Thymus (tissue), 14 donors: ENCODE data around the gene R3HDM4. TPM values are rescaled to one million over a fixed set of nuclear protein-coding genes. Genes with fewer than 3 reads are reported as not detected.
"Not testable (repeated sequence)": the region's sequence is repeated elsewhere in the genome, so short reads cannot be mapped to it uniquely, and the experiment has no call there.

Experiments used
- DNase-seq, 9 donors: peaks; one replicate each; pipeline ENCODE4 v3.0.0-alpha.2; 2013; ENCODE audit warnings: low spot score in 9 of 9, low read depth in 6 of 9, missing footprints in 1 of 9
- H3K27ac ChIP-seq, 2 donors: one replicate each; pipeline ENCODE4 v1.5.1; 2013; ENCODE audit warnings: control low read depth in 1 of 2, low read depth in 1 of 2, low read length in 1 of 2, mild to moderate bottlenecking in 1 of 2, moderate library complexity in 1 of 2
- H3K27me3 ChIP-seq, 2 donors: one replicate each; pipeline ENCODE4 v1.5.1; 2013; ENCODE audit warnings: low read length in 1 of 2; ENCODE audit not compliant: control insufficient read depth in 2 of 2, insufficient read depth in 1 of 2
- H3K36me3 ChIP-seq, 2 donors: one replicate each; pipeline ENCODE4 v1.5.1; 2013; ENCODE audit warnings: low read length in 1 of 2, mild to moderate bottlenecking in 1 of 2, moderate library complexity in 1 of 2; ENCODE audit not compliant: control insufficient read depth in 2 of 2, insufficient read depth in 2 of 2
- H3K4me1 ChIP-seq, 2 donors: one replicate each; pipeline ENCODE4 v1.5.1; 2013; ENCODE audit warnings: low read length in 2 of 2; ENCODE audit not compliant: control insufficient read depth in 2 of 2, insufficient read depth in 2 of 2
- H3K4me3 ChIP-seq, 2 donors: one replicate each; pipeline ENCODE4 v1.5.1; 2013; ENCODE audit warnings: low read length in 2 of 2, control low read depth in 1 of 2, mild to moderate bottlenecking in 1 of 2
- H3K9me3 ChIP-seq, 2 donors: one replicate each; pipeline ENCODE4 v1.5.1; 2013; ENCODE audit warnings: low read length in 1 of 2, mild to moderate bottlenecking in 1 of 2; ENCODE audit not compliant: control insufficient read depth in 2 of 2, insufficient read depth in 1 of 2
- WGBS: extraction: QIAGEN DNeasy Blood & Tissue Kit; methylation state at CpG from one replicate; pipeline ENCODE4 v1.1.7; 2013; 5-methylcytosine and 5-hydroxymethylcytosine counted together
- long read RNA-seq, 10 donors: transcript quantifications; one replicate each; lab custom pipeline, GENCODE V29; 2026
- polyA plus RNA-seq: library from polyadenylated mRNA; stranded (reverse); fragments of 200-250 nt; gene quantifications from one replicate; pipeline ENCODE4 v1.2.3, GENCODE V29; 2013
- total RNA-seq: library from RNA; stranded (reverse); fragments of 120-200 nt; gene quantifications from one replicate; pipeline ENCODE4 v1.2.4, GENCODE V29; 2013
- donor health status: healthy.

The R3HDM4 gene
- total RNA-seq: 25.7 TPM
- polyA plus RNA-seq: 102 TPM
- long read RNA-seq, donor 1: 0 reads
- long read RNA-seq, donor 2, transcript R3HDM4-201 (8 exons, 1,815 nt): major isoform, 27 of 27 reads
- long read RNA-seq, donor 2, partial matches to known transcripts: 0 of 27 reads
- long read RNA-seq, donor 2, other reads (novel, unspliced or antisense): 0 of 27 reads
- long read RNA-seq, donor 3, transcript R3HDM4-201 (8 exons, 1,815 nt): major isoform, 25 of 31 reads
- long read RNA-seq, donor 3, partial matches to known transcripts: 5 of 31 reads
- long read RNA-seq, donor 3, other reads (novel, unspliced or antisense): 0 of 31 reads
- long read RNA-seq, donor 4, transcript R3HDM4-201 (8 exons, 1,815 nt): major isoform, 6 of 8 reads
- long read RNA-seq, donor 4, partial matches to known transcripts: 0 of 8 reads
- long read RNA-seq, donor 4, other reads (novel, unspliced or antisense): 0 of 8 reads
- long read RNA-seq, donor 5, transcript R3HDM4-201 (8 exons, 1,815 nt): major isoform, 19 of 19 reads
- long read RNA-seq, donor 5, partial matches to known transcripts: 0 of 19 reads
- long read RNA-seq, donor 5, other reads (novel, unspliced or antisense): 0 of 19 reads
- long read RNA-seq, donor 6, transcript R3HDM4-201 (8 exons, 1,815 nt): major isoform, 15 of 23 reads
- long read RNA-seq, donor 6, partial matches to known transcripts: 0 of 23 reads
- long read RNA-seq, donor 6, other reads (novel, unspliced or antisense): 8 of 23 reads
- long read RNA-seq, donor 7, transcript R3HDM4-201 (8 exons, 1,815 nt): major isoform, 8 of 15 reads
- long read RNA-seq, donor 7, partial matches to known transcripts: 6 of 15 reads
- long read RNA-seq, donor 7, other reads (novel, unspliced or antisense): 0 of 15 reads
- long read RNA-seq, donor 8, transcript R3HDM4-201 (8 exons, 1,815 nt): major isoform, 6 of 6 reads
- long read RNA-seq, donor 8, partial matches to known transcripts: 0 of 6 reads
- long read RNA-seq, donor 8, other reads (novel, unspliced or antisense): 0 of 6 reads
- long read RNA-seq, donor 9, transcript R3HDM4-201 (8 exons, 1,815 nt): major isoform, 11 of 11 reads
- long read RNA-seq, donor 9, partial matches to known transcripts: 0 of 11 reads
- long read RNA-seq, donor 9, other reads (novel, unspliced or antisense): 0 of 11 reads
- long read RNA-seq, donor 10, transcript R3HDM4-201 (8 exons, 1,815 nt): major isoform, 10 of 10 reads
- long read RNA-seq, donor 10, partial matches to known transcripts: 0 of 10 reads
- long read RNA-seq, donor 10, other reads (novel, unspliced or antisense): 0 of 10 reads

GRCh38 chr19:913080-913748 is at the start of gene R3HDM4:
TSS of gene R3HDM4 (minus strand) at chr19:913219. CDS start at chr19:913157, 62 bp downstream.
- peak in 3 of 9 donors; percentile 69 to 85 (median 74) for DNase-seq
- 1% methylated on average over 76 of the region's 76 CpGs for WGBS
- H3K27ac ChIP-seq: peak within 1 kb of the TSS; percentile 80 to 83

DNA sequence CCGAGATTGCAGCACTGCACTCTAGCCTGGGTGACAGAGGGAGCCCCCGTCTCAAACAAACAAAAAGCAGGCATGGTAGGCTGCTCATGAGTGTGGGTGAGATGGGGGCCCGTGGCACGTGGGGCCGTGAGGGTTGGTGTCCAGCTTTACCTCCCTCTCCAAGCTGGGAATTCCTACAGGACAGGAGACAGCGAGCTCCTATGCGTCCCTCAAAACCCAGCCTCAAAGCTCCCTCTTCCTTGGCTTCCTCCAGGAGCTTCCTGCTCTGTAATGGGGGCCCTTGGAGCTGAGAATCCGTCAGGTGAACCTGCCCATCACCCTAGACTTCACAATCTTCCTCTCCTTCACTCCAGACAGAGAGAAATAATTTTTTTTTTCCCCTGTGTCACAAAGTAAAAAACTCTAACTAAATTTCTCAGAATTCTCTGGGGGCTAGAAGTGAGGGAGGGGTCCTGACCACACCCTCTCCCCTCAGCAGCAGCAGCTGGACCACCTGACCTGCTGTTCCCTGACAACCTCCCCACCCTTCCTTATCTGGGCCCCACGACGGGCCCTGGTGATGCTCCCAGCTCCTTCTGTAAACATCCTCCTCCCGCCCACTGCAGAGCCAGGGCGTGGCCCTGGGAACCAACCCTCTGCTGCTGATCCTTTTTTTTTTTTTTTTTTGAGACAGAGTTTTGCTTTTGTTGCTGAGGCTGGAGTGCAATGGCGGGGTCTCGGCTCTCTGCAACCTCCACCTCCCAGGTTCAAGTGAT is 49.0 kb upstream of the R3HDM4 start:
- WGBS: 92% methylated on average over 14 of the region's 14 CpGs
- H3K4me3 ChIP-seq: no peak overlapping the region
- no peak overlapping the region for H3K27ac ChIP-seq
- peaks cover 0 to 12% of the 10 kb centered on the region in 2 donors for H3K9me3 ChIP-seq
- H3K36me3 ChIP-seq: peaks cover 35 to 36% of the 10 kb centered on the region in 2 donors
- H3K4me1 ChIP-seq: peaks cover 0 to 6% of the 10 kb centered on the region in 2 donors
- no peak for DNase-seq
- no peaks in the 10 kb centered on the region for H3K27me3 ChIP-seq

More at GRCh38 chr19:913080-913748, at the start of gene R3HDM4:
- Histone ChIP-seq H3K27me3 (peaks cover 24 to 42% of the 10 kb centered on the region in 2 donors), H3K9me3 (peaks cover 0 to 14% of the 10 kb centered on the region in 2 donors), H3K4me3 (peak within 1 kb of the TSS; percentile 75 to 85), H3K4me1 (peaks cover 33 to 42% of the 10 kb centered on the region in 2 donors), H3K36me3 (no peaks in the 10 kb centered on the region)

GRCh38 chr19:960601-960938 is 47.6 kb upstream of the R3HDM4 start:
- H3K27ac ChIP-seq: no peak overlapping the region
- peaks cover 0 to 7% of the 10 kb centered on the region in 2 donors for H3K9me3 ChIP-seq
- H3K4me1 ChIP-seq: peaks cover 0 to 6% of the 10 kb centered on the region in 2 donors
- H3K36me3 ChIP-seq: peaks cover 26 to 28% of the 10 kb centered on the region in 2 donors
- no peak for DNase-seq
- H3K27me3 ChIP-seq: no peaks in the 10 kb centered on the region
- WGBS: 89% methylated on average over 8 of the region's 8 CpGs
- H3K4me3 ChIP-seq: no peak overlapping the region

GRCh38 chr19:960020-960419 is 47.0 kb upstream of the R3HDM4 start:
- WGBS: 80% methylated on average over 12 of the region's 12 CpGs
- H3K27me3 ChIP-seq: no peaks in the 10 kb centered on the region
- no peak for DNase-seq
- peaks cover 21 to 23% of the 10 kb centered on the region in 2 donors for H3K36me3 ChIP-seq
- H3K27ac ChIP-seq: no peak overlapping the region
- peaks cover 0 to 7% of the 10 kb centered on the region in 2 donors for H3K9me3 ChIP-seq
- H3K4me1 ChIP-seq: peaks cover 0 to 6% of the 10 kb centered on the region in 2 donors
- no peak overlapping the region for H3K4me3 ChIP-seq

DNA sequence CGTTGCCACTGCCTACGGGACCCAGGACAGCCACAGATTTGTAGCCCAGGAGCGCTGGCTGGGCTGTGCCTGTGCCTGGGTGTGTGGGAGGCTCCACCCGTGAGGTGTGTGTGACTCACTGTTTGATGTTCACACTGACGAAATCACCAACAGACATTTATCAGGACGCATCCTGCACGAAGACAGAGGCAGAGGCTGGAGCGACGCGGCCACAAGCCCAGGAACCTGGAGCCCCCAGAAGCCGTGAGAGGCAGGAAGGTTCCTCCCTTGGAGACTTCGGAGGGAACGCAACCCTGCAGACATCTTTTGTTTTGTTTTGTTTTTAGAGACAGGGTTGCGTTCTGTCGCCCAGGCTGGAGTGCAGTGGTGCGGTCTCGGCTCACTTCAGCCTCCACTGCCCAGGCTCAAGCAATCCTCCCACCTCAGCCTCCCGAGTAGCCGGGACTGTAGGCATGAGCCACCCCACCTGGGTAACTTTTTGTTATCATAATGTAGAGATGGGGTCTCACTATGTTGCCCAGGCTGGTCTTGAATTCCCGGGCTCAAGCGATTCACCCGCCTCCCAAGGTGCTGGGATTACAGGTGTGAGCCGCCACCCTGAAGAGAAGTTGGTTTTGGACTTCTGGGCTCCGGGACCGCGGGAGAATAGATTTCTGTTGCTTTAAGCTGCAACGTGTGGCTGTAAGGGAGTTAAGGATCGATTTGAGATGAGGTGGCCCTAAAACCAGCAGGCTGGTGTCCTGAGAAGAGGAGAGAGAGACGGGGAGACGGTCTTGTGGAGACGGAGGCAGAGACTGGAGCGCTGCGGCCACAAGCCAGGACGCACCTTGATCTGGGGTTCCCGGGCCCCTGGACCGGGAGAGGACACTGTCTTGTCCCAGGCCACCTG is 46.2 kb upstream of the R3HDM4 start:
- Histone ChIP-seq H3K36me3 (peaks cover 13 to 15% of the 10 kb centered on the region in 2 donors), H3K4me3 (no peak overlapping the region), H3K4me1 (peaks cover 0 to 6% of the 10 kb centered on the region in 2 donors), H3K27me3 (no peaks in the 10 kb centered on the region), H3K27ac (no peak overlapping the region), H3K9me3 (no peaks in the 10 kb centered on the region)
- WGBS: 95% methylated on average over 36 of the region's 36 CpGs
- DNase-seq: no peak

- DNase-seq, H3K27me3 ChIP-seq, H3K4me3 ChIP-seq, H3K9me3 ChIP-seq, H3K27ac ChIP-seq: not testable (repeated sequence)
- peaks cover 10 to 13% of the 10 kb centered on the region in 2 donors for H3K36me3 ChIP-seq
- H3K4me1 ChIP-seq: peaks cover 5 to 21% of the 10 kb centered on the region in 2 donors
- 99% methylated on average over 9 of the region's 9 CpGs for WGBS
Observed at GRCh38 chr19:957578-957977, 44.6 kb upstream of the R3HDM4 start.

- no peak for DNase-seq
- 91% methylated on average over 27 of the region's 27 CpGs for WGBS
- no peaks in the 10 kb centered on the region for H3K9me3 ChIP-seq
Observed at GRCh38 chr19:956766-957440, 43.9 kb upstream of the R3HDM4 start.

More at GRCh38 chr19:956766-957440, 43.9 kb upstream of the R3HDM4 start:
- H3K4me1 ChIP-seq: peaks cover 5 to 22% of the 10 kb centered on the region in 2 donors
- no peak overlapping the region for H3K4me3 ChIP-seq
- no peaks in the 10 kb centered on the region for H3K27me3 ChIP-seq
- no peak overlapping the region for H3K27ac ChIP-seq
- peaks cover 10 to 13% of the 10 kb centered on the region in 2 donors for H3K36me3 ChIP-seq
